Astrocyte (in vitro differentiated cells and primary cell): ENCODE data around the gene CGREF1. TPM values are rescaled to one million over a fixed set of nuclear protein-coding genes. Genes with fewer than 3 reads are reported as not detected.

Source experiments
- DNase-seq: peaks from one replicate; pipeline ENCODE4 v3.0.0-alpha.2; 2010; ENCODE audit warnings: low read depth
- FAIRE-seq: peaks from 2 replicates; lab custom pipeline; 2011; peaks lifted over from hg19 to GRCh38; lab: Jason Lieb, UNC
- H2AFZ ChIP-seq: 2 replicates; pipeline ENCODE4 v1.6.0; 2012; ENCODE audit warnings: low read depth, low read length, inconsistent platforms
- H3K27ac ChIP-seq: 2 replicates; pipeline ENCODE4 v1.5.1; 2011; ENCODE audit warnings: low read depth, low read length, inconsistent platforms
- H3K27me3 ChIP-seq: 2 replicates; pipeline ENCODE4 v1.6.0; 2011; ENCODE audit warnings: low read length, inconsistent platforms; ENCODE audit not compliant: insufficient read depth
- H3K36me3 ChIP-seq: 2 replicates; pipeline ENCODE4 v1.5.1; 2011; ENCODE audit warnings: low read length, inconsistent platforms; ENCODE audit not compliant: insufficient read depth
- H3K4me1 ChIP-seq: 2 replicates; pipeline ENCODE4 v1.5.1; 2011; ENCODE audit warnings: low read length, inconsistent platforms; ENCODE audit not compliant: insufficient read depth
- H3K4me2 ChIP-seq: 2 replicates; pipeline ENCODE4 v1.6.0; 2012; ENCODE audit warnings: low read length, inconsistent platforms
- H3K4me3 ChIP-seq: 2 replicates; pipeline ENCODE4 v1.5.1; 2011; ENCODE audit warnings: low read depth, mild to moderate bottlenecking, low read length, inconsistent platforms; ENCODE audit not compliant: insufficient read depth
- H3K79me2 ChIP-seq: 2 replicates; pipeline ENCODE4 v1.6.0; 2012; ENCODE audit warnings: mild to moderate bottlenecking, low read length, inconsistent platforms; ENCODE audit not compliant: insufficient read depth
- H3K9ac ChIP-seq: 2 replicates; pipeline ENCODE4 v1.6.0; 2012; ENCODE audit warnings: mild to moderate bottlenecking, low read length, inconsistent platforms
- H3K9me3 ChIP-seq: 2 replicates; pipeline ENCODE4 v1.5.1; 2012; ENCODE audit warnings: low read depth, mild to moderate bottlenecking, low read length, inconsistent platforms; ENCODE audit not compliant: insufficient read depth
- H4K20me1 ChIP-seq: 2 replicates; pipeline ENCODE4 v1.6.0; 2012; ENCODE audit warnings: low read length, inconsistent platforms; ENCODE audit not compliant: insufficient read depth
- H3K27ac Mint-ChIP-seq: one replicate; pipeline ENCODE4 v1.8.0; 2021; ENCODE audit warnings: mild to moderate bottlenecking, mixed read lengths; ENCODE audit not compliant: unreplicated experiment
- H3K27me3 Mint-ChIP-seq: one replicate; pipeline ENCODE4 v1.8.0; 2021; ENCODE audit warnings: low read depth, mixed read lengths; ENCODE audit not compliant: unreplicated experiment
- H3K36me3 Mint-ChIP-seq: one replicate; pipeline ENCODE4 v1.8.0; 2021; ENCODE audit warnings: low read depth, mixed read lengths; ENCODE audit not compliant: unreplicated experiment
- H3K4me1 Mint-ChIP-seq: one replicate; pipeline ENCODE4 v1.8.0; 2021; ENCODE audit warnings: low read depth, mixed read lengths; ENCODE audit not compliant: unreplicated experiment
- H3K4me3 Mint-ChIP-seq: one replicate; pipeline ENCODE4 v1.8.0; 2021; ENCODE audit warnings: mild to moderate bottlenecking, moderate library complexity, mixed read lengths; ENCODE audit not compliant: unreplicated experiment
- H3K9me3 Mint-ChIP-seq: one replicate; pipeline ENCODE4 v1.8.0; 2021; ENCODE audit warnings: mild to moderate bottlenecking, mixed read lengths; ENCODE audit not compliant: unreplicated experiment
- CTCF ChIP-seq: IDR thresholded peaks from 2 replicates; pipeline ENCODE4 v1.5.1; 2011; ENCODE audit warnings: low read depth, mild to moderate bottlenecking, inconsistent platforms, low read length, moderate library complexity; ENCODE audit not compliant: insufficient read depth
- EZH2 ChIP-seq: IDR thresholded peaks from 2 replicates; pipeline ENCODE4 v1.6.1; 2012; ENCODE audit warnings: mild to moderate bottlenecking, low read length, inconsistent platforms; ENCODE audit not compliant: insufficient read depth
- total RNA-seq: library from RNA; stranded (reverse); gene quantifications from 2 replicates; pipeline ENCODE4 v1.2.1, GENCODE V29; 2021

CGREF1 gene
- total RNA-seq, 1 donor from 2014 or later = 1.8 TPM

- Mint-ChIP-seq H3K4me3 (peak overlapping the region; percentile 13), H3K27me3 (peaks cover 4% of the 10 kb centered on the region), H3K9me3 (no peaks in the 10 kb centered on the region), H3K36me3 (peaks cover 9% of the 10 kb centered on the region), H3K27ac (peak overlapping the region; percentile 23), H3K4me1 (peaks cover 25% of the 10 kb centered on the region)
- Histone ChIP-seq H3K27ac (no peak overlapping the region), H3K79me2 (peaks cover 31% of the 10 kb centered on the region), H3K4me2 (no peak overlapping the region), H4K20me1 (peaks cover 20% of the 10 kb centered on the region), H2AFZ (no peak overlapping the region), H3K27me3 (no peaks in the 10 kb centered on the region), H3K9ac (no peak overlapping the region), H3K4me1 (peaks cover 58% of the 10 kb centered on the region), H3K4me3 (no peak overlapping the region), H3K36me3 (peaks cover 7% of the 10 kb centered on the region), H3K9me3 (no peaks in the 10 kb centered on the region)
- no peak for DNase-seq
- no peak for TF ChIP-seq EZH2
- TF ChIP-seq CTCF = no peak
- FAIRE-seq = no peak
Measured at GRCh38 chr2:27073782-27074181, 45.1 kb downstream of the CGREF1 start.

- Mint-ChIP-seq H3K36me3 (peaks cover 14% of the 10 kb centered on the region), H3K27ac (peak overlapping the region; percentile 86), H3K4me1 (peaks cover 32% of the 10 kb centered on the region), H3K9me3 (no peaks in the 10 kb centered on the region), H3K4me3 (peak overlapping the region; percentile 69), H3K27me3 (peaks cover 3% of the 10 kb centered on the region)
- no peak for TF ChIP-seq EZH2
- Histone ChIP-seq H2AFZ (peak overlapping the region; percentile 62), H3K36me3 (peaks cover 13% of the 10 kb centered on the region), H3K9me3 (no peaks in the 10 kb centered on the region), H3K79me2 (peaks cover 36% of the 10 kb centered on the region), H4K20me1 (peaks cover 29% of the 10 kb centered on the region), H3K27me3 (no peaks in the 10 kb centered on the region), H3K4me2 (peak overlapping the region; percentile 97), H3K27ac (peak overlapping the region; percentile 43), H3K4me3 (no peak overlapping the region), H3K9ac (peak overlapping the region; percentile 96), H3K4me1 (peaks cover 52% of the 10 kb centered on the region)
- FAIRE-seq (no peak), DNase-seq (peak; percentile 82)
Measured at GRCh38 chr2:27072920-27073319, 46.0 kb downstream of the CGREF1 start.

GRCh38 chr2:27071990-27072830 is 46.7 kb downstream of the CGREF1 start:
- peaks cover 36% of the 10 kb centered on the region for H3K4me1 Mint-ChIP-seq
- Histone ChIP-seq H3K79me2 (peaks cover 43% of the 10 kb centered on the region), H3K4me1 (peaks cover 50% of the 10 kb centered on the region), H3K9ac (peak overlapping the region; percentile 96), H3K27me3 (no peaks in the 10 kb centered on the region), H3K9me3 (no peaks in the 10 kb centered on the region), H4K20me1 (peaks cover 36% of the 10 kb centered on the region), H3K36me3 (peaks cover 19% of the 10 kb centered on the region), H2AFZ (peak overlapping the region; percentile 62), H3K4me2 (peak overlapping the region; percentile 97), H3K4me3 (peak overlapping the region; percentile 98), H3K27ac (peak overlapping the region; percentile 43)
- peaks cover 13% of the 10 kb centered on the region for H3K36me3 Mint-ChIP-seq
- DNase-seq = peak; percentile 70
- H3K4me3 Mint-ChIP-seq = peak overlapping the region; percentile 81
- H3K9me3 Mint-ChIP-seq = no peaks in the 10 kb centered on the region
- peaks cover under 1% of the 10 kb centered on the region for H3K27me3 Mint-ChIP-seq
- H3K27ac Mint-ChIP-seq = peak overlapping the region; percentile 86
- TF ChIP-seq CTCF = no peak
- TF ChIP-seq EZH2 = no peak
- no peak for FAIRE-seq
